K562 (cell line): Measurements from ENCODE around the gene ZFP69B.

ENCODE experiments used
- HDAC2 ChIP-seq: fragments of 450-650 bp; IDR thresholded peaks from 2 replicates; pipeline ENCODE4 v1.6.1; 2016; ENCODE audit warnings: mild to moderate bottlenecking
- TRIM25 ChIP-seq: fragments of 450-650 bp; IDR thresholded peaks from 2 replicates; pipeline ENCODE4 v1.7.0; 2016; ENCODE audit warnings: borderline replicate concordance

- no peak for TF ChIP-seq TRIM25
- TF ChIP-seq HDAC2, result no peak
These were observed 48.6 kb upstream of the ZFP69B start for GRCh38 chr1:40401473-40402201.
